ENCODE results near the gene SGSH. TPM values are rescaled to one million over a fixed set of nuclear protein-coding genes. Genes with fewer than 3 reads are reported as not detected.

Gene SGSH
- total RNA-seq, 1 experiment from 2014 or later, result 13.6 TPM

- H3K4me3 ChIP-seq (ENCODE audit: low read length), result no peak overlapping the region
- H3K4me1 ChIP-seq (ENCODE audit: low read length), result no peaks in the 10 kb centered on the region
- H3K9ac ChIP-seq (ENCODE audit: low read length), result no peak overlapping the region
- no peaks in the 10 kb centered on the region for H3K27me3 ChIP-seq (ENCODE audit: low read length)
- H4K20me1 ChIP-seq (ENCODE audit: insufficient read depth, low read depth, low read length), result no peaks in the 10 kb centered on the region; the same call in 1 of the 2 replicates
- H3K9me3 ChIP-seq (ENCODE audit: low read length), result no peaks in the 10 kb centered on the region
- H3K9me2 ChIP-seq (replicated peaks; ENCODE audit: insufficient read depth, low read length), result no peaks in the 10 kb centered on the region
- no peak for DNase-seq
- H3K36me3 ChIP-seq (ENCODE audit: insufficient read depth, low read length), result no peaks in the 10 kb centered on the region
- H2AFZ ChIP-seq (ENCODE audit: low read length), result no peak overlapping the region
- no peak overlapping the region for H3K4me2 ChIP-seq (ENCODE audit: low read depth, low read length, poor library complexity, severe bottlenecking)
- H3K27ac ChIP-seq (ENCODE audit: low read length), result no peak overlapping the region
- H3K79me2 ChIP-seq (ENCODE audit: low read length), result no peaks in the 10 kb centered on the region
Observed at GRCh38 chr17:80177986-80178595, 42.0 kb downstream of the SGSH start.

- Histone ChIP-seq H3K4me3 (ENCODE audit: low read length) (no peak overlapping the region), H3K36me3 (ENCODE audit: insufficient read depth, low read length) (no peaks in the 10 kb centered on the region), H2AFZ (ENCODE audit: low read length) (no peak overlapping the region), H3K4me1 (ENCODE audit: low read length) (no peaks in the 10 kb centered on the region), H3K27me3 (ENCODE audit: low read length) (no peaks in the 10 kb centered on the region), H3K9me2 (replicated peaks; ENCODE audit: insufficient read depth, low read length) (no peaks in the 10 kb centered on the region), H3K27ac (ENCODE audit: low read length) (no peak overlapping the region), H4K20me1 (ENCODE audit: insufficient read depth, low read depth, low read length) (no peaks in the 10 kb centered on the region; the same call in 1 of the 2 replicates), H3K9me3 (ENCODE audit: low read length) (no peaks in the 10 kb centered on the region), H3K9ac (ENCODE audit: low read length) (no peak overlapping the region), H3K4me2 (ENCODE audit: low read depth, low read length, poor library complexity, severe bottlenecking) (no peak overlapping the region), H3K79me2 (ENCODE audit: low read length) (no peaks in the 10 kb centered on the region)
- DNase-seq, result no peak
Observed at GRCh38 chr17:80176757-80177156, 43.4 kb downstream of the SGSH start.

GRCh38 chr17:80173916-80174315 lies 46.2 kb downstream of the SGSH start:
- Histone ChIP-seq H3K4me1 (ENCODE audit: low read length) (no peaks in the 10 kb centered on the region), H3K4me2 (ENCODE audit: low read depth, low read length, poor library complexity, severe bottlenecking) (no peak overlapping the region), H3K36me3 (ENCODE audit: insufficient read depth, low read length) (no peaks in the 10 kb centered on the region), H3K9ac (ENCODE audit: low read length) (no peak overlapping the region), H3K79me2 (ENCODE audit: low read length) (no peaks in the 10 kb centered on the region), H3K9me3 (ENCODE audit: low read length) (no peaks in the 10 kb centered on the region), H4K20me1 (ENCODE audit: insufficient read depth, low read depth, low read length) (no peaks in the 10 kb centered on the region), H3K9me2 (replicated peaks; ENCODE audit: insufficient read depth, low read length) (no peaks in the 10 kb centered on the region), H3K27ac (ENCODE audit: low read length) (no peak overlapping the region), H3K4me3 (ENCODE audit: low read length) (no peak overlapping the region), H2AFZ (ENCODE audit: low read length) (no peak overlapping the region), H3K27me3 (ENCODE audit: low read length) (no peaks in the 10 kb centered on the region)
- DNase-seq, result no peak

- H3K36me3 ChIP-seq (ENCODE audit: insufficient read depth, low read length), result no peaks in the 10 kb centered on the region
- H2AFZ ChIP-seq (ENCODE audit: low read length), result no peak overlapping the region
- no peaks in the 10 kb centered on the region for H3K79me2 ChIP-seq (ENCODE audit: low read length)
- H3K4me2 ChIP-seq (ENCODE audit: low read depth, low read length, poor library complexity, severe bottlenecking), result no peak overlapping the region
- H4K20me1 ChIP-seq (ENCODE audit: insufficient read depth, low read depth, low read length), result no peaks in the 10 kb centered on the region
- H3K9ac ChIP-seq (ENCODE audit: low read length), result no peak overlapping the region
- no peak overlapping the region for H3K4me3 ChIP-seq (ENCODE audit: low read length)
- H3K27ac ChIP-seq (ENCODE audit: low read length), result no peak overlapping the region
- H3K27me3 ChIP-seq (ENCODE audit: low read length), result no peaks in the 10 kb centered on the region
- no peaks in the 10 kb centered on the region for H3K4me1 ChIP-seq (ENCODE audit: low read length)
- no peaks in the 10 kb centered on the region for H3K9me3 ChIP-seq (ENCODE audit: low read length)
- no peaks in the 10 kb centered on the region for H3K9me2 ChIP-seq (replicated peaks; ENCODE audit: insufficient read depth, low read length)
- no peak for DNase-seq
Observed at GRCh38 chr17:80173126-80173525, 47.0 kb downstream of the SGSH start.

- no peaks in the 10 kb centered on the region for H3K79me2 ChIP-seq (ENCODE audit: low read length)
- no peaks in the 10 kb centered on the region for H3K4me1 ChIP-seq (ENCODE audit: low read length)
- H3K9me3 ChIP-seq (ENCODE audit: low read length), result no peaks in the 10 kb centered on the region
- no peak overlapping the region for H3K27ac ChIP-seq (ENCODE audit: low read length)
- no peak overlapping the region for H3K9ac ChIP-seq (ENCODE audit: low read length)
- no peaks in the 10 kb centered on the region for H3K27me3 ChIP-seq (ENCODE audit: low read length)
- H4K20me1 ChIP-seq (ENCODE audit: insufficient read depth, low read depth, low read length), result no peaks in the 10 kb centered on the region
- H3K9me2 ChIP-seq (replicated peaks; ENCODE audit: insufficient read depth, low read length), result no peaks in the 10 kb centered on the region
- no peak overlapping the region for H2AFZ ChIP-seq (ENCODE audit: low read length)
- no peak overlapping the region for H3K4me2 ChIP-seq (ENCODE audit: low read depth, low read length, poor library complexity, severe bottlenecking)
- no peaks in the 10 kb centered on the region for H3K36me3 ChIP-seq (ENCODE audit: insufficient read depth, low read length)
- H3K4me3 ChIP-seq (ENCODE audit: low read length), result no peak overlapping the region
- DNase-seq, result no peak
Observed at GRCh38 chr17:80171681-80172080, 48.5 kb downstream of the SGSH start.

GRCh38 chr17:80169784-80170500 lies 50.2 kb downstream of the SGSH start, which contains the start of gene CARD14:
Gene CARD14, plus strand, starts transcription at chr17:80170030. Its CDS starts 11,409 bp downstream, at chr17:80181439.
- Histone ChIP-seq H3K9ac (ENCODE audit: low read length) (no peak within 1 kb of the TSS), H2AFZ (ENCODE audit: low read length) (no peak within 1 kb of the TSS)
- no peak for DNase-seq

GRCh38 chr17:80169107-80169506 lies 51.0 kb downstream of the SGSH start:
- no peak for DNase-seq
- H2AFZ ChIP-seq (ENCODE audit: low read length), result no peak overlapping the region

More at GRCh38 chr17:80169784-80170500, 50.2 kb downstream of the SGSH start, which contains the start of gene CARD14:
- Histone ChIP-seq H3K4me1 (ENCODE audit: low read length) (no peaks in the 10 kb centered on the region), H3K27me3 (ENCODE audit: low read length) (no peaks in the 10 kb centered on the region), H3K4me3 (ENCODE audit: low read length) (no peak within 1 kb of the TSS), H3K4me2 (ENCODE audit: low read depth, low read length, poor library complexity, severe bottlenecking) (no peak within 1 kb of the TSS), H4K20me1 (ENCODE audit: insufficient read depth, low read depth, low read length) (no peaks in the 10 kb centered on the region), H3K9me3 (ENCODE audit: low read length) (no peaks in the 10 kb centered on the region), H3K36me3 (ENCODE audit: insufficient read depth, low read length) (no peaks in the 10 kb centered on the region), H3K27ac (ENCODE audit: low read length) (no peak within 1 kb of the TSS), H3K79me2 (ENCODE audit: low read length) (no peaks in the 10 kb centered on the region), H3K9me2 (replicated peaks; ENCODE audit: insufficient read depth, low read length) (no peaks in the 10 kb centered on the region)

GRCh38 chr17:80168371-80168770 lies 51.8 kb downstream of the SGSH start:
- Histone ChIP-seq H3K79me2 (ENCODE audit: low read length) (no peaks in the 10 kb centered on the region), H3K9me3 (ENCODE audit: low read length) (no peaks in the 10 kb centered on the region), H2AFZ (ENCODE audit: low read length) (no peak overlapping the region), H3K4me1 (ENCODE audit: low read length) (no peaks in the 10 kb centered on the region), H3K27ac (ENCODE audit: low read length) (no peak overlapping the region), H4K20me1 (ENCODE audit: insufficient read depth, low read depth, low read length) (no peaks in the 10 kb centered on the region), H3K9me2 (replicated peaks; ENCODE audit: insufficient read depth, low read length) (no peaks in the 10 kb centered on the region), H3K27me3 (ENCODE audit: low read length) (no peaks in the 10 kb centered on the region), H3K4me2 (ENCODE audit: low read depth, low read length, poor library complexity, severe bottlenecking) (no peak overlapping the region), H3K36me3 (ENCODE audit: insufficient read depth, low read length) (no peaks in the 10 kb centered on the region), H3K4me3 (ENCODE audit: low read length) (no peak overlapping the region), H3K9ac (ENCODE audit: low read length) (no peak overlapping the region)
- no peak for DNase-seq

More at GRCh38 chr17:80169107-80169506, 51.0 kb downstream of the SGSH start:
- H3K4me1 ChIP-seq (ENCODE audit: low read length), result no peaks in the 10 kb centered on the region
- no peaks in the 10 kb centered on the region for H4K20me1 ChIP-seq (ENCODE audit: insufficient read depth, low read depth, low read length)
- H3K79me2 ChIP-seq (ENCODE audit: low read length), result no peaks in the 10 kb centered on the region
- H3K9me2 ChIP-seq (replicated peaks; ENCODE audit: insufficient read depth, low read length), result no peaks in the 10 kb centered on the region
- H3K4me3 ChIP-seq (ENCODE audit: low read length), result no peak overlapping the region
- H3K27ac ChIP-seq (ENCODE audit: low read length), result no peak overlapping the region
- no peak overlapping the region for H3K9ac ChIP-seq (ENCODE audit: low read length)
- no peak overlapping the region for H3K4me2 ChIP-seq (ENCODE audit: low read depth, low read length, poor library complexity, severe bottlenecking)
- no peaks in the 10 kb centered on the region for H3K27me3 ChIP-seq (ENCODE audit: low read length)
- no peaks in the 10 kb centered on the region for H3K9me3 ChIP-seq (ENCODE audit: low read length)
- no peaks in the 10 kb centered on the region for H3K36me3 ChIP-seq (ENCODE audit: insufficient read depth, low read length)
